ENCODE measurements around the gene GHITM. TPM values are rescaled to one million over a fixed set of nuclear protein-coding genes. Genes with fewer than 3 reads are reported as not detected.
A peak's percentile ranks its signal among the peaks of the same experiment; 100 is the strongest.
"Not testable (repeated sequence)": the region's sequence is repeated elsewhere in the genome, so short reads cannot be mapped to it uniquely, and the experiment has no call there.

Gene GHITM, protein sequence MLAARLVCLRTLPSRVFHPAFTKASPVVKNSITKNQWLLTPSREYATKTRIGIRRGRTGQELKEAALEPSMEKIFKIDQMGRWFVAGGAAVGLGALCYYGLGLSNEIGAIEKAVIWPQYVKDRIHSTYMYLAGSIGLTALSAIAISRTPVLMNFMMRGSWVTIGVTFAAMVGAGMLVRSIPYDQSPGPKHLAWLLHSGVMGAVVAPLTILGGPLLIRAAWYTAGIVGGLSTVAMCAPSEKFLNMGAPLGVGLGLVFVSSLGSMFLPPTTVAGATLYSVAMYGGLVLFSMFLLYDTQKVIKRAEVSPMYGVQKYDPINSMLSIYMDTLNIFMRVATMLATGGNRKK
- total RNA-seq = 100 to 1,000 TPM; 110 to 145 TPM

DNA sequence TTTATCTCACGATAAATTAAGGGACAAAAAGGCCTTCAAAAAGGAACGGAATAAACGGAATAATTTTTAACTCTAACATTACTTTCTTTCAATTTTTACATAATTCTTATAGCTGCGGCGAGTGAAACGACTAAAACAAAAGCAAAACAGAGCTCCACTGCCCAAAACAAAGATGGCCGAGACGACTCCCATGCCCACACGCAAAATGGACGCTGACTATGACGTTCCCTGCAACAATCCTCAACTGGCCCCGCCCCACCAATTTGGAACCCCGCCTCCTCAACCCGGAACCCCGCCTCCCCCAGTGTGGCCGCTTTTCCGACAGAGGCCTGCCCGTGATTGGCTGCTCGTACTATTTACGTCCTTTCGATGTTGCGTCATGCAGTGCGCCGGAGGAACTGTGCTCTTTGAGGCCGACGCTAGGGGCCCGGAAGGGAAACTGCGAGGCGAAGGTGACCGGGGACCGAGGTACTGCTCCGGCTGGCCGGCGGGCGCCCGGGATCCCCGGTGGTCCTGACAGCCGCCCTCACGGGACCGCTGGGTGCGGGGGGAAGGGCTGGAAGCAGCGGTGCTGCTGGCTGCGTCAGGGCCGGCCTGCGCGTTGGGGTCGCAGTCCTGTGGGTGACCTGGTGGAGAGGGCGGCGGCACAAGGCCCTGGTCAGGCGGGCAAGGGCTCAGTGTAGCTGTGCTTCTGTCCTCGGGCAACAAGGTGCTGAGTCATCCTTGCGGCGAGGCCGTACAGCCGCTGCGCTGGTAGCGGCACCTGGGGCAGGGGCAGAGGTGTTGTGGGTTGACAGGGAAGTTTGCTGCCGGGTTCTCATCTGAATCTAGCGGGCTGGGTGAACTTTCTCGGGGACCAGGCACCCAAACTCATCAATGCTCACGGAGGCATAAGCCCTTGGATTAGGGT is at the start of gene GHITM:
GHITM (plus strand) TSS at position 384 of the 910 bp plus-strand sequence. CDS start 1,992 bp downstream, outside the sequence.
- Mint-ChIP-seq H3K9me3 (ENCODE audit: low read depth) (no peaks in the 10 kb centered on the region), H3K27ac (peak within 1 kb of the TSS; percentile 99), H3K27me3 (no peaks in the 10 kb centered on the region), H3K36me3 (peaks cover 16% of the 10 kb centered on the region), H3K4me3 (peak within 1 kb of the TSS; percentile 92), H3K4me1 (peaks cover 24% of the 10 kb centered on the region)
- CTCF ChIA-PET = interaction anchor here (0.7 to 3.2 kb wide), 8 partner anchors 9 to 128 kb away, joined by 3 to 27 read pairs (median 3); no protein-coding TSS in a partner anchor
- peak; percentile 93 for ATAC-seq
- peak; percentile 99 for DNase-seq

DNA sequence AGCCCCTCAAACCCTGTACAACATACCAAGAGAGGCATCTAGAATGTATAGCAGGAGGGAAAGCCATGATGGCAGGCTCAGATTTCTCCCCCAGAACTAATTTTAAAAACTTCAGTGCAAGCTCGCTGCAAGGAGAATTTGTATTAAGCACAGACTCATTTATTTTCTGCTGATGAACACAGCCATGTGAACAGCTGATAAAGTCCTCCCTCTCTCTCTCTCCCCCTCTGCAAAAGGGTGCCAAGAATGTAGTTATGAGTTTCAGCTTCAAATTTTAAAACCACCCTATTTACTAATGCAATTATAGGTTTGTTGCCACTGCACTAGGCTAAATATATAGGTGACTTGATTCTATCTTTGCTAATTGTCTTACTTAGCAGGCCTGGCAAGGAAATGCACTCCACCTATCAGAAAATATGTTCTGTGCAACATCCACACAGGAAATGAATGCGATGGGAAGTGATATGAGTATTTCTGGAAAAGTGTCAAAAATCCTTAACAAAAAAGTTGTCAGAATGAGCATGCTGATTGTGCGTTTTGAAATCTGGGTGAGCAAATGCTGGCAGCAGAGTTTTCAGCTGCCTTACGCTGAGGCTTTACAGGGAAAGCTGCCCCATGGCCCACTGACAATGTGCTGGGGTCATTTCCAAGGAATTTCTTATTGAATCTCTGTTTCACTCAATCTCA is 43.4 kb upstream of the GHITM start:
- Mint-ChIP-seq H3K27me3 (peaks cover 7% of the 10 kb centered on the region), H3K4me1 (no peaks in the 10 kb centered on the region), H3K27ac (no peak overlapping the region), H3K36me3 (no peaks in the 10 kb centered on the region), H3K9me3 (ENCODE audit: low read depth) (no peaks in the 10 kb centered on the region), H3K4me3 (no peak overlapping the region)
- CTCF ChIA-PET = no interaction called here
- no peak for ATAC-seq
- DNase-seq = no peak

DNA sequence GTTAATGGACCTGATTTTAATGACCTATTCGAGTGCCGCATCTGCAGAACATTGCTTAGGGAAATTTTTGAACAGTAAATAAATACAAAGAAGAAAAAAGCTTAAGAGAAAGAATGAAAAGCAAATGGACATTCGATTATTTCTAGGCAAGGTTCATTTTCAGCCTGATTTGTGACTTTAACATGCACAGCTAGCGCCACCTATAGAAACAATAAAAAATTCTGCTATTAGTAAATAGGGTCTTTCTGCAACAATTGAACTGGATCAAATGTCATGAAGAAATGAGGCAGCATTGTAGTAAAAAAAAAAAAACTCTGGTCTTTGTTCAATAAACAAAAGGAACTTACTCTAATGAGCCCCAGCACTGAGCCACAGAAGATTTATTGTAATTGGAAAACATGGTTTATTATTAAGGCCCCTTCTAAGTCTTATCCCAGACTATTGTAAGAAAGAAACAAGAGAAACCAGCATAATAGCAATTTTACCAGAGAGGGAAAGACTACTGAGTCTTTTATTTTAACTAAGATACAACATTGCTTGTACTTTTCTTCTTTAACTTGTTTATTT is 41.4 kb upstream of the GHITM start:
- H3K4me3 Mint-ChIP-seq = no peak overlapping the region
- CTCF ChIA-PET = interaction anchor here (0.6 kb wide), 1 partner anchor 90 kb away, joined by 3 read pairs; no protein-coding TSS in a partner anchor
- H3K27ac Mint-ChIP-seq = no peak overlapping the region
- ATAC-seq (no peak), DNase-seq (no peak)
- H3K4me1 Mint-ChIP-seq = no peaks in the 10 kb centered on the region
- no peaks in the 10 kb centered on the region for H3K36me3 Mint-ChIP-seq
- H3K9me3 Mint-ChIP-seq (ENCODE audit: low read depth) = no peaks in the 10 kb centered on the region
- peaks cover 9% of the 10 kb centered on the region for H3K27me3 Mint-ChIP-seq

DNA sequence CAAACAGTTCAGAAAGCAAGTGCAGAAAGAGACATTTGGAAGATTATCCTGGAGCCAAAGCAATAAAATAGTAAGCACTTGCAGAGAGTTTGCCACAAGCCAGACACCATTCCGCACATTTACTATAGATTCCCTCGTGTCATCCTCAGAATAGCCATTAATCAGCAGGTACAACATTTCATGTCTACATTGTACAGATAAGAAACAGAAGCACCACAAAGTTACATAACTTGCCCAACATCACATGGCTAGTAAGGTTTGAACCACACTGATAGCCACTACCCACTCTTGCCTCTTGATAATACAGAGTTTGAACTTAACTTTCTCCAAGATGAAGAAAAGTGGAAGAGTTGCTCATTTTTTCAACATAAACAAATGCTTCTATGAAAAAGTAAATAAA is 40.6 kb upstream of the GHITM start:
- Mint-ChIP-seq H3K4me1 (no peaks in the 10 kb centered on the region), H3K36me3 (no peaks in the 10 kb centered on the region), H3K27me3 (peaks cover 11% of the 10 kb centered on the region), H3K27ac (no peak overlapping the region), H3K9me3 (ENCODE audit: low read depth) (no peaks in the 10 kb centered on the region), H3K4me3 (no peak overlapping the region)
- ATAC-seq (no peak), DNase-seq (no peak)
- CTCF ChIA-PET = no interaction called here

DNA sequence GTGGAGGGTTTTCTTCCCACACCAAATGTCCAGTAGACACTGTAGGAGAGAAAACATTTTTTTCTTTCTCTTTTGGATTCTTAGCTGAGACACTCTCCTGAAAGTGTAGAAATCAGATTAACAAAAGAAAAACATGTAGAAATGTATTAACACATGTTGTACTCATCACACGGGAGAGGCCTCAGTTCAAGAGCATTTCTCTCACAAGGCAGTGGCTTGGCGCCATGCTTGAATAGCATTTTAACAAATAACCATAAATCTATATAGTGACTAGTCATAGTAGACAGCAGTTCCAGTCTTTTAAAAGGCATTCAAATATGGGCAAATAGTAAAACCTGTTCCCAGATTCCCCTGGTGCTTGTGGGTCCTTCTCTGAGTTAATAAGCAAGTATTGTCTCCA is 38.3 kb upstream of the GHITM start:
- no peaks in the 10 kb centered on the region for H3K9me3 Mint-ChIP-seq (ENCODE audit: low read depth)
- no peak overlapping the region for H3K27ac Mint-ChIP-seq
- no peaks in the 10 kb centered on the region for H3K36me3 Mint-ChIP-seq
- H3K4me1 Mint-ChIP-seq = no peaks in the 10 kb centered on the region
- CTCF ChIA-PET = no interaction called here
- ATAC-seq (no peak), DNase-seq (no peak)
- no peak overlapping the region for H3K4me3 Mint-ChIP-seq
- H3K27me3 Mint-ChIP-seq = peaks cover 11% of the 10 kb centered on the region

DNA sequence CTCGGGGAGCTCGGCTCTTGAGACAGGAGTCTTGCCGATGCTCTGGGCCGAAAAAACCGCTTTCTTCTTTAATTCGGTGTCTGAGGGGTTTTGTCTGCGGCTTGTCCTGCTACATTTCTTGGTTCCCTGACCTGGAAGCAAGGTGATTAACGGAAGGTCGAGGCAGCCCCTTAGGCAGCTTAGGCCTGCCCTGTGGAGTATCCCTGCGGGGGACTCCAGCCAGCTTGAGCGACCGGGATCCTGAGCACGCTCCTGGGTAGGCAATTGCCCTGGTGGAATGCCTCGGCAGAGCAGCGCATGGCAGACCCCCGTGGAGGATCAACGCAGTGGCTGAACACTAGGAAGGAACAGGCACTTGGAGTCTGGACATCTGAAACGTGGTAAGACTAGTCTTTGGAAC is 30.5 kb upstream of the GHITM start:
- H3K27me3 Mint-ChIP-seq = peaks cover 5% of the 10 kb centered on the region
- H3K9me3 Mint-ChIP-seq (ENCODE audit: low read depth) = no peaks in the 10 kb centered on the region
- H3K36me3 Mint-ChIP-seq = no peaks in the 10 kb centered on the region
- no peak overlapping the region for H3K27ac Mint-ChIP-seq
- ATAC-seq (no peak), DNase-seq (no peak)
- H3K4me3 Mint-ChIP-seq = no peak overlapping the region
- no peaks in the 10 kb centered on the region for H3K4me1 Mint-ChIP-seq
- CTCF ChIA-PET = no interaction called here

DNA sequence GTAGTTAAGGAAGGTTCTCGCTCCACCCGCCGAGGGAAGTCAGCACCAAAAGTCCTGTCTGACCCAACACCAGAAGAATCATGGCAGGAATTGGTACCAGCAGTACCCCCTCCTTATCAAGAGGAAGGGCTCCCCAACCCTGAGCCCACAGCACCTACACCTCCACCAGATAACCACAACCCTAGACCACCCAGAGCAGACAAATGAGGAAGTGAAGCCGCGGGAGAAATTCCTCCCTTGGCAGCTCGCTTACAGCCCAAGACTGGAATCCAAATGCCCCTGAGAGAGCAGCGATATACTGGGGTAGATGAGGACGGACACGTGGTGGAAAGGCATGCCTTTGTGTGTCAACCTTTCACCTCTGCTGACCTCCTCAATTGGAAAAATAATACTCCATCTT is 29.5 kb upstream of the GHITM start:
- H3K27ac Mint-ChIP-seq; H3K4me1 Mint-ChIP-seq; H3K36me3 Mint-ChIP-seq; CTCF ChIA-PET; H3K4me3 Mint-ChIP-seq; H3K27me3 Mint-ChIP-seq; DNase-seq; ATAC-seq; H3K9me3 Mint-ChIP-seq (ENCODE audit: low read depth): not testable (repeated sequence)

DNA sequence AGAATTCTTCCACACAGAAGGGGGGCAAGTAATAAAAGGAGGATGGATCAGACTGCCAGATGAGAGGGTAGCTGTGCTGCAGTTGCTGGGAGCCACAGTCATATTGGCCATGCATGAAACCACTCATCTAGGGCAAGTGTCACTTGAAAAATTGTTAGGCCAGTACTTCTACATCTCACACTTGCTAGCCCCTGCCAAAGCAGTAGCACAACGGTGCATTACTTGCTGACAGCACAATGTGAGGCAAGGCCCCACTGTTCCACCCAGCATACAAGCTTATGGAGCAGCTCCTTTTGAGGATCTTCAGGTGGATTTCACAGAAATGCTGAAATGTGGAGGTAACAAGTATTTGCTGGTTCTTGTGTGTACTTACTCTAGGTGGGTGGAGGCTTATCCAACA is 25.8 kb upstream of the GHITM start:
- CTCF ChIA-PET, H3K4me1 Mint-ChIP-seq, ATAC-seq: not testable (repeated sequence)

DNA sequence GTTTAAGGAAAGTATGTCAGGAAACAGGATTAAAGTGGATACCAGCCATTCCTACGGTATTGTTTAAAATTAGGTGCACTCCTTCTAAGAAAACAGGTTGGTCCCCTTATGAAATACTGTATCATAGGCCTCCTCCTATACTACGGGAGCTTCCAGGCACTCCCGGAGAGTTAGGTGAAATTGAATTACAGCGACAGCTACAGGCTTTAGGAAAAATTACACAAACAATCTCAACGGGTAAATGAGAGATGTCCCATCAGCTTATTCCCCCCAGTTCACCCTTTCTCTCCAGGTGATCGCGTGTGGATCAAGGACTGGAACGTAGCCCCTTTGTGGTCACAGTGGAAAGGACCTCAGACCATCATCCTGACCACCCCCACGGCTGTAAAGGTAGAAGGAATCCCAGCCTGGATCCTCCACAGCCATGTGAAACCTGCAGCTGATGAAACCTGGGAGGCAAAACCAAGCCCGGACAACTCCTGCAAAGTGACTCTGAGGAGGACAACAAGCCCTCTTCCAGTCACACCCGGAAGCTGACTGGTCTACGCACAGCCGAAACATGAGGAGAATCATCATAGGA is 25.1 kb upstream of the GHITM start:
- Mint-ChIP-seq H3K27me3 (peaks cover 10% of the 10 kb centered on the region), H3K9me3 (ENCODE audit: low read depth) (no peaks in the 10 kb centered on the region), H3K4me1 (no peaks in the 10 kb centered on the region), H3K27ac (no peak overlapping the region), H3K4me3 (no peak overlapping the region), H3K36me3 (no peaks in the 10 kb centered on the region)
- CTCF ChIA-PET = no interaction called here
- DNase-seq (no peak), ATAC-seq (no peak)

More for the DNA sequence above, 25.8 kb upstream of the GHITM start:
- not testable (repeated sequence) for DNase-seq; H3K36me3 Mint-ChIP-seq; H3K27ac Mint-ChIP-seq; H3K9me3 Mint-ChIP-seq (ENCODE audit: low read depth); H3K4me3 Mint-ChIP-seq
- peaks cover 10% of the 10 kb centered on the region for H3K27me3 Mint-ChIP-seq

DNA sequence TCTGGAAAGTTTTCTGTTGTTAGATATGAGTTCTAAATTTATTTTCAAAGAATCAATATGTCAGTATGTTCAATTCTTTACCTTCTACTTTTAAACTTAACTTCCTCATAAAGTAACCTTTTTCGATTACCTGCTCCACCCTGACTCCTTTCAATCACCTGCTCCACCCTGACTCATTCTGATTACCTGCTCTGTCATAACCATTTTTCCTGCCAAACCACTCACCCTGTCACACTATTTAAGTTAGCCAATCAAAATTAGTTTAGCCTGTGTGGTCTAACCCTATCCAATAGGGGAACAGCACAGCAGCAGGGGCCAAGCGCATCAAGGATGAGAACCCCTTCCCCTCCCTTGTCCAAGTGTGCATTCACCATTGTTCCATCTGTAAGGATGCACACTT is 22.1 kb upstream of the GHITM start:
- H3K27me3 Mint-ChIP-seq; DNase-seq; H3K4me3 Mint-ChIP-seq; H3K4me1 Mint-ChIP-seq; H3K27ac Mint-ChIP-seq; H3K9me3 Mint-ChIP-seq (ENCODE audit: low read depth); ATAC-seq; CTCF ChIA-PET; H3K36me3 Mint-ChIP-seq: not testable (repeated sequence)

DNA sequence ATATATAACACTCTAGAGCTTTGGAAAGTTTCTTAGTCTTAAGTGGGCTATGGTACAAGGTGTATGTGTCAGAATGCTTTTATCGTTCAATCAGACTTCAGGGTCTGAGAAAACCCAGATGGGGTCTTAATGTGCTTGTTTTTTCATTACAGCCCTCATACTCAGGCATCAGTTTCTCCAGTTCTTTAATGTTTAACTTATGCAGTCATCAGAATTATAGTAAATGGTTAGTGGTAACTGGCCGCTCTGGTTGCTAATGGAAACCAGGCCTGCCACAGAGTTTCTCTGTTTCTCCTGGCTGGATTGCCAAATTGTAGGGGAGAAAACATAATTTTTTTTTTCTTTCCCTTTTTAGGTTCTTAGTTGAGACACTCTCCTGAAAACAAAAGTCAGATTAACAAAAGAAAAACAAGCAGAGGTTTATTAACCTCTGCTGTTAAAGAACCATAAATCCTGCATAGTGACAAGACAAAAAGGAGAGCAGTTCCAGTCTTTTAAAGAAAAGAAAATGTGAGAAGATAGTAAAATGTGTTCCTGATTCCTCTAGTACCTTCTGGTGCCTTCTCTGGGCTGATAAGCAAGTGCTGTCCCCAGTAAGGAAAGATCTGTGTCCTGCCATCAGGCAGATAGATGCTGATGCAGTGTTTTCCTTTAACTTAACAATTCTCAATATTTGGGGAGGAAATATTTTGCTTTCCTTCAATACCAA is 21.5 kb upstream of the GHITM start:
- Mint-ChIP-seq H3K27me3 (peaks cover 7% of the 10 kb centered on the region), H3K4me3 (no peak overlapping the region), H3K9me3 (ENCODE audit: low read depth) (no peaks in the 10 kb centered on the region), H3K27ac (no peak overlapping the region), H3K36me3 (no peaks in the 10 kb centered on the region), H3K4me1 (no peaks in the 10 kb centered on the region)
- no peak for ATAC-seq
- CTCF ChIA-PET = no interaction called here
- DNase-seq = no peak

DNA sequence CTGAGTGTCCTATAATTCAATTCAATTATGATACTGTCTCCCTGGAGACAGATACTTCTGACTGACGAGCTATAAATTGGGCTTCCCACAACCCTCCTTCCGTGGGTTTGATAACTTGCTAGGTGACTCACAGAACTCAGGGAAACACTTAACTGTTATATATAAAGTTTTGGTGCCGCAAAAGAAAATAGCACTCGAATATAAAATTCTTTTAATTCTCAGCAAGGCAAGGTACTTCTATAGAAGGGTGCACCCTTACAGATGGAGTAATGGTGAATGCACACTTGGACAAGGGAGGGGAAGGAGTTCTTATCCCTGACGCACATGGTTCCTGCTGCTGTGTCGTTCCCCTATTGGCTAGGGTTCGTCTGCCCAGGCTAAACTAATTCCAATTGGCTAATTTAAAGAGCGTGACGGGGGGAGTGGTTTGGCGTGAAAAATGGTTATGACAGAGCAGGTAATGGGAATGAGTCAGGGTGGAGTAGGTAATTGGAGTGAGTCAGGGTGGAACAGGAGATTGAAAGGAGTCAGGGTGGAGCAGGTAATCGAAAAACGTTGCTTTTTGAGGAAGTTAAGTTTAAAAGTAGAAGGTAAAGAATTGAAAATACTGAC is 20.8 kb upstream of the GHITM start:
- Mint-ChIP-seq H3K4me1 (no peaks in the 10 kb centered on the region), H3K4me3 (no peak overlapping the region), H3K27me3 (peaks cover 7% of the 10 kb centered on the region), H3K36me3 (no peaks in the 10 kb centered on the region), H3K9me3 (ENCODE audit: low read depth) (no peaks in the 10 kb centered on the region), H3K27ac (no peak overlapping the region)
- DNase-seq (no peak), ATAC-seq (no peak)
- CTCF ChIA-PET = no interaction called here

Measured in activated CD8-positive, alpha-beta memory T cell treated with anti-CD3 and anti-CD28 coated beads, Interleukin-2, amount 10 ng/mL, durations not matched to agents 7 days and 5 days (primary cell).